Measurements from ENCODE around the gene TARS1.

- TF ChIP-seq, protein P1, sequence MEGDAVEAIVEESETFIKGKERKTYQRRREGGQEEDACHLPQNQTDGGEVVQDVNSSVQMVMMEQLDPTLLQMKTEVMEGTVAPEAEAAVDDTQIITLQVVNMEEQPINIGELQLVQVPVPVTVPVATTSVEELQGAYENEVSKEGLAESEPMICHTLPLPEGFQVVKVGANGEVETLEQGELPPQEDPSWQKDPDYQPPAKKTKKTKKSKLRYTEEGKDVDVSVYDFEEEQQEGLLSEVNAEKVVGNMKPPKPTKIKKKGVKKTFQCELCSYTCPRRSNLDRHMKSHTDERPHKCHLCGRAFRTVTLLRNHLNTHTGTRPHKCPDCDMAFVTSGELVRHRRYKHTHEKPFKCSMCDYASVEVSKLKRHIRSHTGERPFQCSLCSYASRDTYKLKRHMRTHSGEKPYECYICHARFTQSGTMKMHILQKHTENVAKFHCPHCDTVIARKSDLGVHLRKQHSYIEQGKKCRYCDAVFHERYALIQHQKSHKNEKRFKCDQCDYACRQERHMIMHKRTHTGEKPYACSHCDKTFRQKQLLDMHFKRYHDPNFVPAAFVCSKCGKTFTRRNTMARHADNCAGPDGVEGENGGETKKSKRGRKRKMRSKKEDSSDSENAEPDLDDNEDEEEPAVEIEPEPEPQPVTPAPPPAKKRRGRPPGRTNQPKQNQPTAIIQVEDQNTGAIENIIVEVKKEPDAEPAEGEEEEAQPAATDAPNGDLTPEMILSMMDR (conservative IDR thresholded peaks at IDR 0.05; ENCODE audit: low read depth, low read length) = no peak
- no peak for TF ChIP-seq EZH2 (IDR thresholded peaks at IDR 0.05; ENCODE audit: borderline replicate concordance, low read depth, low read length, poor library complexity, severe bottlenecking)
Measured at GRCh38 chr5:33420946-33421345, 19.8 kb upstream of the TARS1 start.

Measured in A673 (cell line).